ENCODE data around the gene FAM53A.
"Not testable (repeated sequence)": the region's sequence is repeated elsewhere in the genome, so short reads cannot be mapped to it uniquely, and the experiment has no call there.

GRCh38 chr4:1607436-1608195 lies 76.5 kb downstream of the FAM53A start:
- not testable (repeated sequence) for TF ChIP-seq CTCF (IDR thresholded peaks at IDR 0.05); ZFX (IDR thresholded peaks at IDR 0.05; ENCODE audit: borderline replicate concordance)
